H1 (cell line): Measurements from ENCODE around the gene PLEKHM3. TPM values are rescaled to one million over a fixed set of nuclear protein-coding genes. Genes with fewer than 3 reads are reported as not detected.
A peak's percentile ranks its signal among the peaks of the same experiment; 100 is the strongest.

Experiments
- CTCF ChIA-PET: fragments of 300-600 bp; sonication (Branson Sonifier 250); formaldehyde crosslinking; loops from one replicate; lab custom pipeline; 2021; ENCODE audit not compliant: partially characterized antibody; lab: Charles Lee
- POLR2A ChIA-PET: fragments of 300-600 bp; sonication (Branson Sonifier 250); formaldehyde crosslinking; loops from one replicate; lab custom pipeline; 2021; ENCODE audit warnings: inconsistent platforms; ENCODE audit not compliant: partially characterized antibody; lab: Charles Lee
- DNase-seq, 2 experiments: peaks; one replicate each; pipeline versions ENCODE4 v3.0.0 to v3.0.0-alpha.2; 2010 to 2022; ENCODE audit warnings: low spot score in 2 of 2, low read depth in 1 of 2, mixed read lengths in 1 of 2
- FAIRE-seq: peaks from 2 replicates; lab custom pipeline; 2011; peaks lifted over from hg19 to GRCh38; lab: Jason Lieb, UNC
- H2AFZ ChIP-seq: 2 replicates; pipeline ENCODE4 v1.8.1; 2012; ENCODE audit warnings: low read length, inconsistent platforms
- H2AK5ac ChIP-seq: 2 replicates; pipeline ENCODE4 v1.6.1; 2013; ENCODE audit warnings: low read depth, low read length
- H2BK120ac ChIP-seq: replicated peaks from 2 replicates; pipeline ENCODE3; 2013; ENCODE audit warnings: low read depth, low read length, inconsistent platforms
- H2BK12ac ChIP-seq: 2 replicates; pipeline ENCODE4 v1.6.1; 2013; ENCODE audit warnings: low read depth, low read length
- H2BK15ac ChIP-seq: 2 replicates; pipeline ENCODE4 v1.6.1; 2013; ENCODE audit warnings: low read length
- H2BK20ac ChIP-seq: 2 replicates; pipeline ENCODE4 v1.6.1; 2013; ENCODE audit warnings: low read length
- H2BK5ac ChIP-seq: 2 replicates; pipeline ENCODE4 v1.6.1; 2013; ENCODE audit warnings: low read depth, low read length
- H3K14ac ChIP-seq: 2 replicates; pipeline ENCODE4 v1.6.1; 2013; ENCODE audit warnings: inconsistent platforms; ENCODE audit not compliant: insufficient read length
- H3K18ac ChIP-seq: 2 replicates; pipeline ENCODE4 v1.6.1; 2013; ENCODE audit warnings: low read length; ENCODE audit errors: extremely low read depth
- H3K23ac ChIP-seq: 2 replicates; pipeline ENCODE4 v1.6.1; 2013; ENCODE audit warnings: inconsistent platforms; ENCODE audit not compliant: insufficient read length
- H3K23me2 ChIP-seq: 2 replicates; pipeline ENCODE4 v1.6.1; 2013; ENCODE audit warnings: low read depth, low read length
- H3K27ac ChIP-seq: 2 replicates; pipeline ENCODE4 v1.6.1; 2011; ENCODE audit warnings: low read depth, low read length, inconsistent platforms
- H3K27me3 ChIP-seq, 4 experiments: replicated peaks in 1 of 4; 1 replicate in 1 of 4; 2 replicates in 3 of 4; pipeline versions ENCODE4 v1.6.1 to v1.8.1; 2011 to 2013; ENCODE audit warnings: low read length in 3 of 4, mild to moderate bottlenecking in 3 of 4, inconsistent platforms in 2 of 4, mixed read lengths in 2 of 4, moderate library complexity in 1 of 4; ENCODE audit not compliant: control insufficient read depth in 3 of 4, insufficient read depth in 3 of 4; ENCODE audit errors: extremely low read depth in 1 of 4
- H3K36me3 ChIP-seq, 4 experiments: 2 replicates each; pipeline versions ENCODE4 v1.6.1 to v1.8.1; 2011 to 2013; ENCODE audit warnings: mild to moderate bottlenecking in 4 of 4, low read length in 3 of 4, moderate library complexity in 2 of 4, control low read depth in 1 of 4, inconsistent platforms in 1 of 4; ENCODE audit not compliant: insufficient read depth in 4 of 4, control insufficient read depth in 2 of 4
- H3K4ac ChIP-seq: replicated peaks from 2 replicates; pipeline ENCODE3; 2013; ENCODE audit warnings: low read length, low read depth, mixed read lengths, inconsistent platforms; ENCODE audit not compliant: insufficient read length
- H3K4me1 ChIP-seq, 4 experiments: replicated peaks in 1 of 4; 1 replicate in 1 of 4; 2 replicates in 3 of 4; pipeline versions ENCODE4 v1.6.1 to v1.8.1; 2011 to 2013; ENCODE audit warnings: low read length in 3 of 4, inconsistent platforms in 2 of 4, mixed read lengths in 1 of 4; ENCODE audit not compliant: insufficient read depth in 4 of 4, control insufficient read depth in 3 of 4
- H3K4me2 ChIP-seq, 2 experiments: 2 replicates each; pipeline versions ENCODE4 v1.6.1 to v1.8.1; 2011 to 2013; ENCODE audit warnings: low read depth in 2 of 2, low read length in 2 of 2, control low read depth in 1 of 2, inconsistent platforms in 1 of 2, mild to moderate bottlenecking in 1 of 2; ENCODE audit not compliant: insufficient read depth in 1 of 2
- H3K4me3 ChIP-seq, 4 experiments: fragments of 200-600, 300-600 bp in 1 of 4; sonication (generic), shearing (Covaris generic), sonication (Bioruptor Twin) in 1 of 4; 2 replicates each; pipeline versions ENCODE4 v1.5.1 to v1.8.1; 2011 to 2016; ENCODE audit warnings: low read length in 4 of 4, low read depth in 3 of 4, control low read depth in 2 of 4, inconsistent platforms in 2 of 4, mild to moderate bottlenecking in 2 of 4, mixed read lengths in 1 of 4, moderate library complexity in 1 of 4; ENCODE audit not compliant: insufficient read depth in 2 of 4; ENCODE audit errors: extremely low read depth in 1 of 4
- H3K56ac ChIP-seq: replicated peaks from 2 replicates; pipeline ENCODE3; 2013; ENCODE audit warnings: low read depth, mild to moderate bottlenecking, mixed read lengths, low read length, inconsistent platforms; ENCODE audit not compliant: insufficient read length
- H3K79me1 ChIP-seq: 2 replicates; pipeline ENCODE4 v1.6.1; 2013; ENCODE audit warnings: low read depth, low read length, control low read depth
- H3K79me2 ChIP-seq, 2 experiments: 2 replicates each; pipeline versions ENCODE4 v1.6.1 to v1.8.1; 2012 to 2013; ENCODE audit warnings: low read length in 2 of 2, mild to moderate bottlenecking in 2 of 2, inconsistent platforms in 1 of 2; ENCODE audit not compliant: insufficient read depth in 2 of 2, control insufficient read depth in 1 of 2
- H3K9ac ChIP-seq, 4 experiments: replicated peaks in 1 of 4; 1 replicate in 1 of 4; 2 replicates in 3 of 4; pipeline versions ENCODE4 v1.6.1 to v1.8.1; 2011 to 2013; ENCODE audit warnings: low read depth in 3 of 4, low read length in 3 of 4, control low read depth in 2 of 4, mild to moderate bottlenecking in 2 of 4, moderate library complexity in 2 of 4, inconsistent platforms in 1 of 4; ENCODE audit errors: extremely low read depth in 1 of 4
- H3K9me3 ChIP-seq, 2 experiments: 2 replicates each; pipeline versions ENCODE4 v1.6.1 to v1.8.1; 2012 to 2013; ENCODE audit warnings: mild to moderate bottlenecking in 2 of 2, moderate library complexity in 2 of 2, control low read depth in 1 of 2, inconsistent platforms in 1 of 2, low read depth in 1 of 2, low read length in 1 of 2, mixed read lengths in 1 of 2; ENCODE audit not compliant: insufficient read depth in 2 of 2
- H4K20me1 ChIP-seq, 2 experiments: replicated peaks in 1 of 2; 2 replicates each; pipeline versions ENCODE3 to v1.8.1; 2011 to 2013; ENCODE audit warnings: inconsistent platforms in 2 of 2, low read length in 2 of 2, mild to moderate bottlenecking in 1 of 2; ENCODE audit not compliant: insufficient read depth in 2 of 2, control insufficient read depth in 1 of 2
- H4K5ac ChIP-seq: 2 replicates; pipeline ENCODE4 v1.6.1; 2013; ENCODE audit warnings: low read length, low read depth, mixed read lengths, inconsistent platforms; ENCODE audit not compliant: insufficient read length
- H4K8ac ChIP-seq: 2 replicates; pipeline ENCODE4 v1.8.0; 2013; ENCODE audit warnings: mild to moderate bottlenecking, moderate library complexity, low read length, inconsistent platforms; ENCODE audit not compliant: insufficient read depth; ENCODE audit errors: extremely low read depth
- H4K91ac ChIP-seq: replicated peaks from 2 replicates; pipeline ENCODE3; 2013; ENCODE audit warnings: low read length, mixed read lengths, inconsistent platforms; ENCODE audit not compliant: insufficient read length
- ASH2L ChIP-seq: fragments of 200-600, 300-600 bp; sonication (generic); IDR thresholded peaks from one replicate; pipeline ENCODE4 v1.7.1; 2017; ENCODE audit warnings: low read length
- BRCA1 ChIP-seq: IDR thresholded peaks from 2 replicates; pipeline ENCODE4 v1.6.1; 2012; ENCODE audit warnings: low read depth, low read length, improper control_type of control experiment
- GABPA ChIP-seq: IDR thresholded peaks from 2 replicates; pipeline ENCODE4 v1.6.1; 2011; ENCODE audit warnings: mild to moderate bottlenecking, low read length, moderate library complexity, borderline replicate concordance; ENCODE audit not compliant: insufficient read depth
- JUND ChIP-seq: IDR thresholded peaks from 2 replicates; pipeline ENCODE4 v1.6.1; 2011; ENCODE audit warnings: mild to moderate bottlenecking, improper control_type of control experiment, low read length
- PHF8 ChIP-seq: fragments of 200-600 bp; sonication (generic); conservative IDR thresholded peaks from 2 replicates; pipeline ENCODE4 v1.7.1; 2012; ENCODE audit warnings: low read depth, mild to moderate bottlenecking, inconsistent platforms, low read length, moderate library complexity
- POLR2A ChIP-seq, 2 experiments: IDR thresholded peaks; 1 replicate in 1 of 2; 2 replicates in 1 of 2; pipeline ENCODE4 v1.6.1; 2011; ENCODE audit warnings: low read depth in 2 of 2, low read length in 2 of 2, mild to moderate bottlenecking in 2 of 2; ENCODE audit errors: control extremely low read depth in 1 of 2
- POU5F1 ChIP-seq: IDR thresholded peaks from 2 replicates; pipeline ENCODE4 v1.6.1; 2011; ENCODE audit warnings: low read depth, mild to moderate bottlenecking, low read length, moderate library complexity
- RAD21 ChIP-seq, 2 experiments: IDR thresholded peaks in 1 of 2; conservative IDR thresholded peaks in 1 of 2; 2 replicates each; pipeline ENCODE4 v1.6.1; 2011; ENCODE audit warnings: low read depth in 2 of 2, low read length in 2 of 2, improper control_type of control experiment in 1 of 2, inconsistent platforms in 1 of 2, mild to moderate bottlenecking in 1 of 2, moderate library complexity in 1 of 2
- RXRA ChIP-seq: IDR thresholded peaks from 2 replicates; pipeline ENCODE4 v1.6.1; 2011; ENCODE audit warnings: low read depth, mild to moderate bottlenecking, low read length, moderate library complexity; ENCODE audit not compliant: insufficient read depth
- SIN3A ChIP-seq, 2 experiments: IDR thresholded peaks in 1 of 2; conservative IDR thresholded peaks in 1 of 2; 2 replicates each; pipeline ENCODE4 v1.6.1; 2011 to 2012; ENCODE audit warnings: low read length in 2 of 2, improper control_type of control experiment in 1 of 2, low read depth in 1 of 2, mild to moderate bottlenecking in 1 of 2
- SP1 ChIP-seq: IDR thresholded peaks from 2 replicates; pipeline ENCODE4 v1.6.1; 2011; ENCODE audit warnings: low read depth, low read length
- SP2 ChIP-seq: IDR thresholded peaks from 2 replicates; pipeline ENCODE4 v1.6.1; 2012; ENCODE audit warnings: mild to moderate bottlenecking, low read length, inconsistent platforms
- SP4 ChIP-seq: IDR thresholded peaks from 2 replicates; pipeline ENCODE4 v1.6.1; 2012; ENCODE audit warnings: low read length, inconsistent platforms
- TAF1 ChIP-seq: IDR thresholded peaks from 2 replicates; pipeline ENCODE4 v1.6.1; 2011; ENCODE audit warnings: mild to moderate bottlenecking, low read depth, low read length
- TCF12 ChIP-seq: IDR thresholded peaks from 2 replicates; pipeline ENCODE4 v1.6.1; 2011; ENCODE audit warnings: low read depth, mild to moderate bottlenecking, low read length
- ZNF274 ChIP-seq: IDR thresholded peaks from 2 replicates; pipeline ENCODE4 v1.7.0; 2012; ENCODE audit warnings: low read length, borderline replicate concordance; ENCODE audit errors: extremely low read depth
- WGBS, 2 experiments: shearing (Covaris generic) in 1 of 2; methylation state at CpG; one replicate each; pipeline versions ENCODE4 v1.1.6 to v1.1.7; 2013 to 2015; ENCODE audit warnings: low lambda C conversion rate in 2 of 2, mixed read lengths in 2 of 2, inconsistent platforms in 1 of 2, low coverage in 1 of 2, missing lambda C conversion rate in 1 of 2; ENCODE audit not compliant: insufficient replicate concordance in 2 of 2, insufficient coverage in 1 of 2, insufficient read length in 1 of 2; ENCODE audit errors: extremely low coverage in 1 of 2, missing lambda C conversion rate in 1 of 2; 5-methylcytosine and 5-hydroxymethylcytosine counted together
- polyA plus RNA-seq, 7 experiments: library from polyadenylated mRNA; depleted of rRNA in 3 of 7; stranded (reverse) in 5 of 7; unstranded in 2 of 7; fragments of >200 nt in 5 of 7; fragments of 200-250 nt in 2 of 7; gene quantifications; 1 replicate in 5 of 7; 2 replicates in 1 of 7; 4 replicates in 1 of 7; pipeline versions ENCODE4 v1.2.1 to v1.2.3, GENCODE V29; 2011 to 2013; ENCODE audit warnings: missing spikeins in 2 of 7, mixed read lengths in 2 of 7
- total RNA-seq: library from RNA; stranded (reverse); fragmentation: NEBNext Ultra II Directional; extraction: Animal tissue kit (Norgen Biotek cat#: 25700); gene quantifications from 2 replicates; pipeline ENCODE4 v1.2.1, GENCODE V29; 2021

The PLEKHM3 gene
- total and polyA plus RNA-seq, 2 of the 8 experiments (the other 6 are each of a cell fraction or from before 2014, with no cell fraction given), result 2.3 to 5.8 TPM

DNA sequence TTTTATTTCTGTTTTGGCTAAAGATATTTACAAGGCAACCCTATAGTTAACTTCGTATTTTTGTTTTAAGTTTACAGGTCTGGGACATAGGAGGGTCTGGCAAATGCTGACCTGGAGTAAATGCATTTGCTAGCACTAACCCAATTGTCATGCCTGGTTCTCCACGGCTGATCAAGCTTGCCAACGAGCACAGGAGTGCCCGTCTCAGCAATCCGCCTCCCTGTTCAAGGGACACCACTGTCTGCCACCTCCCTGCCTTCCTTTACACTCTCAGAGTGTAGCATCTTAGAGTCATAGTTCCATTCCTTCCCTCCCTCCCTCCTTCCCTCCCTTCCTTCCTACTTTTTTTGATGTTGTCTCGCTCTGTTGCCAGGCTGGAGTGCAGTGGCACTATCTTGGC is 104.6 kb downstream of the PLEKHM3 start:
- no peaks in the 10 kb centered on the region for H4K20me1 ChIP-seq
- TF ChIP-seq SIN3A (conservative IDR thresholded peaks at IDR 0.05 in 1 of 2, IDR thresholded peaks at IDR 0.05 in 1 of 2; ENCODE audit: low read depth in 1 of 2, low read length in 2 of 2) (no peak), TAF1 (no peak), JUND (no peak), ZNF274 (no peak), ASH2L (no peak), RAD21 (IDR thresholded peaks at IDR 0.05 in 1 of 2, conservative IDR thresholded peaks at IDR 0.05 in 1 of 2; ENCODE audit: low read depth in 2 of 2, low read length in 2 of 2) (no peak), SP1 (no peak), GABPA (no peak), PHF8 (no peak), TCF12 (no peak), SP2 (no peak), POLR2A (IDR thresholded peaks at IDR 0.05; ENCODE audit: control extremely low read depth in 1 of 2, low read depth in 2 of 2, low read length in 2 of 2) (no peak), SP4 (no peak), BRCA1 (no peak), RXRA (no peak), POU5F1 (no peak)

More for the DNA sequence above, 104.6 kb downstream of the PLEKHM3 start:
- no peaks in the 10 kb centered on the region for H3K36me3 ChIP-seq
- no peak overlapping the region for H2BK120ac ChIP-seq
- 85% methylated on average over 6 of the region's 6 CpGs; no CpG with 5 or more reads in 1 of the 2 experiments for WGBS, 2 experiments
- no peak overlapping the region for H4K91ac ChIP-seq
- H3K79me1 ChIP-seq, result no peaks in the 10 kb centered on the region
- no peak overlapping the region for H2BK5ac ChIP-seq
- no peaks in the 10 kb centered on the region for H3K9me3 ChIP-seq
- DNase-seq (no peak), FAIRE-seq (no peak)
- H3K23ac ChIP-seq, result no peak overlapping the region
- H3K23me2 ChIP-seq, result no peaks in the 10 kb centered on the region
- H3K79me2 ChIP-seq, result no peaks in the 10 kb centered on the region
- POLR2A ChIA-PET, result no interaction called here
- H2BK20ac ChIP-seq, result no peak overlapping the region
- CTCF ChIA-PET, result interaction anchor here (0.6 to 3.7 kb wide), 5 partner anchors 14 to 424 kb away, joined by 3 to 10 read pairs (median 3); no protein-coding TSS in a partner anchor
- no peak overlapping the region for H3K4me2 ChIP-seq
- 0 out of 2 replicates have a peak overlapping the region, but pooled peaks have one; percentile 30 for H2BK12ac ChIP-seq
- no peak overlapping the region for H3K4ac ChIP-seq
- no peak overlapping the region for H2AFZ ChIP-seq
- H3K4me3 ChIP-seq, result no peak overlapping the region
- no peak overlapping the region for H2AK5ac ChIP-seq
- H2BK15ac ChIP-seq, result no peak overlapping the region
- H3K27ac ChIP-seq, result no peak overlapping the region; the same call in 1 of the 2 replicates
- H3K9ac ChIP-seq, result no peak overlapping the region
- H3K18ac ChIP-seq, result no peak overlapping the region
- H3K56ac ChIP-seq, result no peak overlapping the region
- H4K5ac ChIP-seq, result no peak overlapping the region
- no peaks in the 10 kb centered on the region; a peak in 1 of 7 replicates for H3K27me3 ChIP-seq
- no peak overlapping the region for H3K14ac ChIP-seq
- H4K8ac ChIP-seq, result no peak overlapping the region
- H3K4me1 ChIP-seq, result peaks cover 0 to 4% (median 0%) of the 10 kb centered on the region in 4 experiments; a peak in 1 of 7 replicates
